Measurements from ENCODE around the gene TMBIM1. TPM values are rescaled to one million over a fixed set of nuclear protein-coding genes. Genes with fewer than 3 reads are reported as not detected.

The TMBIM1 gene
- total and polyA plus RNA-seq, 9 of the 15 experiments (the other 6 are each of a cell fraction or from before 2014, with no cell fraction given) = 14.2 to 105 (median 47.0) TPM

DNA sequence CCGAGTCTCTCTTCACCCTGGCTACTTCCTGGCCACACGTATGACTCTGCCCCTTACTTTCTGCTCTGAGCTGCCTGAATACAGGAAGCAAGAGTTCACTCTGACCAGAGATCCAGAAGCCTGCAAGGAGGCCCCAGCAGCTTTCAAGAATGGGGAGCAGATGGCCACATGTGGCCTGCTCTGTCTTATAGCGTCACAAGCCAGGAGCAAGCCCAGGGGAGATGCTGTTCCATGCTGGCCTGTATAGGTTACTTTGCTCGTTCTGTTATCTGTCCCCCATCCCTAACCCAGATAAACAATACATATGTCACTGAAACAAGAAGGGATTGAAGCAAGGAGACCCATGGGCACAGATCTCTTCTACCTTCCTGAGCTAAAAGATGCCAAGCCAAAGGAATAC, 17.7 kb downstream of the TMBIM1 start:
- Histone ChIP-seq H3K27me3 (ENCODE audit: control insufficient read depth in 2 of 2, insufficient read depth in 2 of 2, low read length in 2 of 2) (no peaks in the 10 kb centered on the region), H4K20me1 (replicated peaks; ENCODE audit: control insufficient read depth, insufficient read depth, low read length) (0 out of 2 replicates have a peak, but pooled peaks cover 5% of the 10 kb centered on the region), H2AFZ (ENCODE audit: low read depth, low read length) (no peak overlapping the region), H3K4me2 (ENCODE audit: insufficient read depth, low read length) (no peak overlapping the region), H3K27ac (ENCODE audit: extremely low read depth, low read depth, low read length) (no peak overlapping the region), H3K4me1 (replicated peaks in 1 of 2; ENCODE audit: control insufficient read depth in 2 of 2, insufficient read depth in 2 of 2, low read length in 2 of 2) (peaks cover 0 to 21% of the 10 kb centered on the region in 2 experiments; a peak in 3 of 5 replicates), H3K9ac (ENCODE audit: insufficient read depth in 1 of 2, low read depth in 2 of 2, low read length in 2 of 2) (no peak overlapping the region), H3K9me1 (ENCODE audit: control insufficient read depth, insufficient read depth, low read length) (no peaks in the 10 kb centered on the region), H3K9me3 (replicated peaks; ENCODE audit: control insufficient read depth, insufficient read depth, low read depth, low read length) (no peaks in the 10 kb centered on the region), H3K36me3 (ENCODE audit: control insufficient read depth, insufficient read depth, low read length) (peaks cover 71% of the 10 kb centered on the region), H3K4me3 (no peak overlapping the region), H3K79me2 (ENCODE audit: control insufficient read depth, insufficient read depth, low read length) (peaks cover 17% of the 10 kb centered on the region)
- in situ Hi-C loops (cut with MboI) (no loop called here), intact Hi-C loops (cut with micrococcal nuclease) (loop anchor here (10.0 kb wide), 1 partner anchor 370 kb away; no protein-coding TSS in a partner anchor)
- WGBS (ENCODE audit: insufficient coverage, low coverage, missing lambda C conversion rate) = 86% methylated on average over 1 of the region's 4 CpGs
- TSS peak; percentile 38 for BruUV-seq (replicated peaks)
- ChIA-PET POLR2A (interaction anchor here (0.6 to 2.7 kb wide), 7 partner anchors 10 to 120 kb away, joined by 3 to 19 read pairs (median 4); no protein-coding TSS in a partner anchor), CTCF (ENCODE audit: low intra/inter-chr PET ratio) (no interaction called here)
- no peak for ATAC-seq
- TF ChIP-seq YY1 (IDR thresholded peaks at IDR 0.05; ENCODE audit: borderline replicate concordance in 1 of 3, control insufficient read depth in 1 of 3, extremely low read depth in 1 of 3, insufficient read depth in 3 of 3, insufficient read length in 1 of 3, insufficient replicate concordance in 2 of 3, low read depth in 1 of 3, low read length in 2 of 3) = no peak
- no peak for TF ChIP-seq SREBF1 (IDR thresholded peaks at IDR 0.05; ENCODE audit: borderline replicate concordance, low read depth, low read length)
- no peak for TF ChIP-seq MXI1 (IDR thresholded peaks at IDR 0.05; ENCODE audit: low read depth, low read length)
- no peak for TF ChIP-seq NR4A1 (CRISPR knock-in tag; IDR thresholded peaks at IDR 0.05)
- no peak for TF ChIP-seq NR4A1 (tag; IDR thresholded peaks at IDR 0.05)
- TF ChIP-seq MAFF (IDR thresholded peaks at IDR 0.05; ENCODE audit: low read length) = no peak
- no peak for DNase-seq (ENCODE audit: extremely low read depth in 1 of 4, low spot score in 3 of 4)
- FAIRE-seq = no peak
